Astrocyte (in vitro differentiated cells and primary cell): ENCODE data around the gene PEA15.

Experiments
- EZH2 ChIP-seq: IDR thresholded peaks from 2 replicates; pipeline ENCODE4 v1.6.1; 2012; ENCODE audit warnings: mild to moderate bottlenecking, low read length, inconsistent platforms; ENCODE audit not compliant: insufficient read depth
- TF ChIP-seq, protein P1 (sequence below): IDR thresholded peaks from 2 replicates; pipeline ENCODE4 v1.5.1; 2011; ENCODE audit warnings: low read depth, mild to moderate bottlenecking, inconsistent platforms, low read length, moderate library complexity; ENCODE audit not compliant: insufficient read depth

DNA sequence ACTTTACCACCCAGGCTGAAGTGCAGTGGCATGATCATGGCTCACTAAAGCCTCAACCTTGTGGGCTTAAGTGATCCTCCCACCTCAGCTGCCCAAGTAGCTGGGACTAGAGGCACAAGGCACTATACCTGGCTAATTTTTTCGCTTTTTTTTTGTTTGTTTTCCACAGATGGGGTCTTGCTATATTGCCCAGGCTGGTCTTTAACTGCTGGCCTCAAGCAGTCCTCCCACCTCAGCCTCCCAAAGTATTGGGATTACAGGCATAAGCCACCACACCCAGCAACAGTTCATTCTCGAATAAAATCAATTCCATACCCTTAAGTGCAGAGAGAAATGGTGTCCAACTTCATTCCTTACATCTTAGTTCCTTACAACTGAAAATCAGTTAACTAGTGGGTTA, 32.4 kb downstream of the PEA15 start:
- TF ChIP-seq, protein P1, sequence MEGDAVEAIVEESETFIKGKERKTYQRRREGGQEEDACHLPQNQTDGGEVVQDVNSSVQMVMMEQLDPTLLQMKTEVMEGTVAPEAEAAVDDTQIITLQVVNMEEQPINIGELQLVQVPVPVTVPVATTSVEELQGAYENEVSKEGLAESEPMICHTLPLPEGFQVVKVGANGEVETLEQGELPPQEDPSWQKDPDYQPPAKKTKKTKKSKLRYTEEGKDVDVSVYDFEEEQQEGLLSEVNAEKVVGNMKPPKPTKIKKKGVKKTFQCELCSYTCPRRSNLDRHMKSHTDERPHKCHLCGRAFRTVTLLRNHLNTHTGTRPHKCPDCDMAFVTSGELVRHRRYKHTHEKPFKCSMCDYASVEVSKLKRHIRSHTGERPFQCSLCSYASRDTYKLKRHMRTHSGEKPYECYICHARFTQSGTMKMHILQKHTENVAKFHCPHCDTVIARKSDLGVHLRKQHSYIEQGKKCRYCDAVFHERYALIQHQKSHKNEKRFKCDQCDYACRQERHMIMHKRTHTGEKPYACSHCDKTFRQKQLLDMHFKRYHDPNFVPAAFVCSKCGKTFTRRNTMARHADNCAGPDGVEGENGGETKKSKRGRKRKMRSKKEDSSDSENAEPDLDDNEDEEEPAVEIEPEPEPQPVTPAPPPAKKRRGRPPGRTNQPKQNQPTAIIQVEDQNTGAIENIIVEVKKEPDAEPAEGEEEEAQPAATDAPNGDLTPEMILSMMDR: no peak
- TF ChIP-seq EZH2: no peak
